ENCODE data around the gene RASGRP2.

Gene RASGRP2

DNA sequence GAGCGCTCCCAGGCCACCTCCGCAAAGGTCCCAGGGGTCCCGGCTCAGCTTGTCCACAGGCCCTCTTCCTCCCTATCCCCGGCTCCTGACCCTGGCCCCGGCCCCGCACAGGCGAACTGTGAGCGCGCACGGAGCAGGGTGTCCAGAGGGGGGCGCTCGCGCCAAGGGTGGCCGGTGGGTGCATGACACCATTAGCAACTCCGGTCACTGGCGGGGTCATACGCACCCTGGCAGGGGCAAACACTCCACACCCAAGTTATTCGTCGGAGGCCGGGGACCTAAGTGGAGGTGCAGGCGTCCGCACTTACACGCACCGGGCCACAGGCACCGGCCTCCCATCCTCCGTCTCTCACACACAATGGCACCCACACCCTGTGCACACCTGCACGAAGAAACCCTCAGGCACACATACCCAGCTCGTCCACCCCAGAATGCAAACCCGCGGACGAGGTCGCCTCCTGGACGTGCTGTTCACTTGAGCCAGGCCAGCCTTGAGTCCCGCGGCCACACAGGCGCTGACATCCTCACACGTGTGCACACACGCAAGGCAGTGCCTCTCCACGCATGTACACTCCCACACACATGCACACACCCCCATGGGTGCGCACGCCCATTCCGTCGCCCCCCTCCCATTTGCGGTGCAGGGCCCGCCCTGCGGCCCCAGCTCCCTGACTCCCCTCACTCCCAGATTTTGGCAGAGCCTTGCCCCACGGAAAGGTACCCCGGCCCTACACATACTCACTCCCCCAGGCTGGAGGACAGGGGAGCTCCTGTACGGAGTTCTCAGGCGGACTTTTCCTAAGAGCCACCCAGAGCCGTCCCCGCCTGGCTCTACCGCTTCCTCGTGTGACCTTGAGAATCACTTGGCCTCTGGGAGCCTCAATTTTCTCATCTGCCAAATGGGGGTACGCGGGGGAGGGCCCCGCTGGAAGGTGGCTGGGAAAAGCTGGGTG lies at the start of gene RASGRP2:
TSS of gene RASGRP2 (minus strand) at position 552 of the 953 bp plus-strand sequence. CDS start 1,276 bp downstream, outside the sequence.
- DNase-seq: peak; percentile 76

- DNase-seq: no peak
Observed at GRCh38 chr11:64792482-64792881, 48.5 kb upstream of the RASGRP2 start.

DNA sequence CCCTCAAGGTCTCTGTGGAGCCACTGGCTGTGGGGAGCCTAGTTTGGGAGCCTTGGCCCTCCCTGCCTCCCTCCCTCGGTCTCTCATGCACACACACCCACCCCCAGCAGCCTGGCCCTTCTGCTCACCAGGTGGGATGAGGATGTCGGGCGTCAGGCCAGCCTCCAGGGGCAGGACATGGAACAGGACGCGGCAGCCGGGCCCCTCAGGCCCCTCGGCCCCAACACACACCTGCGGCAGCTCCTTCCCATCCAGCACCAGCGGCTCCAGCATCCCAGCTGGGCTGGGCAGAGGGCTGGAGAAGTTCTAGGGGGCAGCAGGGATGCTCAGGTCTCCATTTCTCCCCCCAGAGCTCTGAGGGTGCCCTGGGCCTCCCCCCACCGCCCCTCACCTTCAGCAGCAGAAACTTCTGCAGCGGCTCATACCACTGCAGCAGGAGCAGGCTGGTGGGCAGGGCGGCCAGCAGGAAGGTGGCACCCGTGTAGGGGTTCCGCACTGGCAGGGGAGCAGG lies 47.9 kb upstream of the RASGRP2 start:
- DNase-seq: no peak

- no peak for DNase-seq
Observed at GRCh38 chr11:64790205-64791095, 46.5 kb upstream of the RASGRP2 start.

GRCh38 chr11:64789331-64790204 lies 45.6 kb upstream of the RASGRP2 start:
- no peak for DNase-seq

- DNase-seq: no peak
Observed at GRCh38 chr11:64788321-64789215, 44.6 kb upstream of the RASGRP2 start.

DNA sequence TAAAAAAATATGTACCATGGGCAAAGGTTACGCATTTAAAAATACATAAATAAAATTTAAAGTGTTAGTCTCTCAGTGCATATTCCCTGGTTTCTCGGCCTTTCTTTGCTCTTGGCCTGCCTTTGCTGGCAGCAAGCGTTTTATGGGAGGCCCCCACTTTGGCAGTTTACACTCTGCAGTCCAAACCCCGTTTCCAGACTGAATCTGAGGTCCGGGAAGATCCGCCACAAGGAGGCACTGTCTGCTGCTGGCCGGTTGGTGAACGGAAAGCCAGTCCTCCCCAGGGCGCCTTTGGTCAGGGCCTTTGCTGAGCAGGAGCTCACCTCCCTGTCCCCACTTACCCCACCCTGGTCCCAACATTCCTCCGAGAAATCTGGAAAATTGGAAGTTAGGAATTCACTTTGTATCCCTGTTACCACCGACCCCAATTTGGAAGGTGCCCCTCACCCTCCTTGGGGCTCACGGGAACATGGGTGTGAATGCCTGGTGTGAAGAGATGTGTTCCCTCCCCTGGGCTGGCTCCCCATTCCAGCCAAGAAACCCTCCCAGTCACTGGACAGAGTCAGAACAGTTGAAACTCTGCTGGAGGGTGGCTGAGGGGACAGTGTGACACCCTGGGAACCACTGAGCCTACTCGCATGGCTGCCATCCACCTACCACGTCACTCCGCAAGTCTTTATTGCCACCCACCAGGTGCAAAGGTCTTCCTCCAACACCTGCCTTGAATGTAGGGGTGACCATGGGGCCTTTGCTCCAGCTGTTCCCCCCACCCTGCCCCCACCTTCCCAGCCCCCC lies 43.8 kb upstream of the RASGRP2 start:
- DNase-seq: no peak

DNA sequence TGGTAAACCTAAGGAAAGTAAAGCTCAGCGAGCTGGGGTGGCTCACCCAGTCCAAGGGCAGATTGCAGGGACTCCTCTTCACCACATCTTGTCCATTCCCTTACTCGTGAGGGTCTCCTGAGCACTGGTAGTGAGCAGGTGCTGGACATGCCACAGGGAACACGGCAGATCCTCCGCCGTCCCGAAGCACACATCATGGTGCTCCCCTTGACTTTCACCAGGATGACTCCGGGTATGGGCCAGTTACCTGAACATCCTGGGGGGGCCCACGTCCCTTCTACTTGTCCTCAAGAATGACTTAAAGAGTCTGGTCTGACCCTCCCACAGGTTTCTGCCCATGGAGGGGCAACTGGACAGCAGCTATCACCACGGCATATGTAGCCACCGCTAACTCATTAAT lies 42.4 kb upstream of the RASGRP2 start:
- no peak for DNase-seq

DNA sequence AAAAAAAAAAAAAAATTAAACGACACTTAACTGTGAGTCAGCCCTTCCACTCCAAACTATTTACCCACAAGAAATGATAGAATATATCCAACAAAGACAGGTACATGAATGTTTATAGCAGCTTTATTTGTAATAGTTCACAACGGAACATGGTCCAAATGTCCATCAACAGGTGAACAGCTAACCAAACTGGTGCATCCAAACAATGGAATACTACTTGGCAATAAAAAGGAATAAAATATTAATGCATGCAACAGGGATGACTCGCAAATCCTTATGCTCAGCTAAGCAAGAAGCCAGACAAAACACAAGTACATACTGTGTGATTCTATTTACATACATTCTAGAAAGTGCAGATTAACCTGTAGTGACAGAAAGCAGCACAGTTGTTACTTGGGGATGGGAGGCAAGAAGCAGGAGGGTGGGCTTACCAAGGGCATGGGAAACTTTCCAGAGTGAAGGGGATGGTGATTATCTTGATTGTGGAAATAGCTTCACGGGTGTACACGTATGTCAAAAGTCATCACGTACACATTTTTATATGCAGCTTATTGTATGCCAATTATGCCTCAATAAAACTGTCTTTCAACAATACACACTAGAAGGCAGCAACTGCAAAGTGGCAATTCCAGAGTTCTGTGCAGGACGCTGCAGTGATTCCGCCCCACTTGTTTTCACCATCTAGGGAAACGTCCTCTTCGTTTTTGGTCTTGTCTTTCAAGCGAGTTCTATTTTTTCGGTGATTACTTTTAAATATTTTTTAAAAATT lies 41.1 kb upstream of the RASGRP2 start:
- no peak for DNase-seq

DNA sequence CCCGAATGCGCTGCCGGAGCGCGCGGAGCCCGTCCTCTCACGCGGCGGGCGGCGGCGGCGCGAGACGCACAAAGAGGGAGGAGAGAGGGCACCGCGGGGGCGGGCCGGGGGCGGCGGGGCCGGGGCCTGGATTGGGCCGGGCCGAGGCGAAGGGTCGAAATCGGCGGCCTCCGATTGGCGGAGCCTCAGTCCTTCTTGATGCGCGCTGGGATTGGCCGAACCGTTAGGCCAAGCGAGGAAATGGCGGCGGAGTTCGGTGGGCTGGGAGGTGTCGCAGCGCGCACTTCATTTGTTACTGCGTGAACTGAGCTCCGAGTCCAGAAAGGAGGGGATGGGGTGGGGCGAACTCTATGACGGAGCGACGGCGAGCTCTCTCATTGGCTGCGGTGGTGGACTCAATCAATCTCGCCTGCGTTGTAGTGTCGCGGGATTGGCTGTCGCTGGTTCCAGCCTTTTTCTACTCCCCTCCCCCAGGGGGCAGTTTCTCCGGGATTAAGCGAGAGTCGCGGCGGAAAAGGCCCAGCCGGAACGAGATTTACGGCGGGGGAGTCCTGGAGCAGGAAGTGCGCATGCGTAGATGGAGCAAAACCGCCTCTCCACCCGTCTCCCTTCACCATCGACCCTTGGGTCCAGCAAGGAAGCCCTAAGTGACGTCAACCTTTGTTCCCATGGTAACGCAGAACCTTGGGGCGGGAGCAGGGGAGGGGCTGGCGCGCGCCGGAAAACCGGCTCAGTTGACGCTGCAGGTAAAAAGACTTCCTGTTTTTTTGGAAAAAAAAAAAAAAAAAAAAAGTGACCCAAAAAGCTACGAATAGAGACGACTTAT lies 34.7 kb upstream of the RASGRP2 start, which contains the start of gene SF1:
TSS of gene SF1 (minus strand) at position 70 of the 826 bp plus-strand sequence. CDS start 150 bp downstream, outside the sequence.
- DNase-seq: peak; percentile 97

DNA sequence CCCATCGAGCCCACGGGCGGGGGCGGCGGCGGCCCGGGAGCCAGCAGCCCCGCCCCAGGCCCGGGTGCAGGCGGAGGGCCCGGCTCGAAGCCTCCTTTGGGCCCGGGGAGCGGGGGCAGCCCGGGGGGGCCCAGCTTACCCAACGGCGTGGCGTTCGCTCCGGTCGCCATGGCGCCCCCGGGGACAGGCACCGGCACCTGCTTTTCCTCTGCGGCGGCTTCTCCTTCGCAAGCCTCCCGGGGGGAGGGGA lies 34.2 kb upstream of the RASGRP2 start:
- DNase-seq: no peak

- peak; percentile 65 for DNase-seq
Observed at GRCh38 chr11:64777449-64778222, 33.7 kb upstream of the RASGRP2 start.

GRCh38 chr11:64776875-64777274 lies 32.9 kb upstream of the RASGRP2 start:
- DNase-seq: no peak

- no peak for DNase-seq
Observed at GRCh38 chr11:64776425-64776824, 32.5 kb upstream of the RASGRP2 start.

DNA sequence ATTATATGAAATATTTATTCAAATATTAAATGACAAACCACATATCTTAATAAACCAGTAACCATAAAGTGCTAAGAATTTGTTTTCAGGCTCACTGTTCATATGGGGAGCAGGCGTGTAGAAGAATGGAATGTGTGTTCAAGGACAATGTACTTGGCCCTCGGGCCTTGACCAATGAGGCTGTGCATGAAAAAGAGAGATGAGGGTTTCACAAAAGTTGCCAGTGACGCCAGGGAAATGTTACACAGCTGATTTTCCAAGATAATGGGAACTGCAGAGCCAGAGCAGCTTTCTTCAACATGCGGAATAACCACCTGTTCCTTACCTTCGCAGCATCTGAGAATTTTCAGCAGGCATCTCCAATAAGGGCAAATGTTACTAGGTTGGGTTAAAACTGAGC lies 30.2 kb upstream of the RASGRP2 start:
- no peak for DNase-seq

- DNase-seq: no peak
Observed at GRCh38 chr11:64772303-64773018, 28.5 kb upstream of the RASGRP2 start.

DNA sequence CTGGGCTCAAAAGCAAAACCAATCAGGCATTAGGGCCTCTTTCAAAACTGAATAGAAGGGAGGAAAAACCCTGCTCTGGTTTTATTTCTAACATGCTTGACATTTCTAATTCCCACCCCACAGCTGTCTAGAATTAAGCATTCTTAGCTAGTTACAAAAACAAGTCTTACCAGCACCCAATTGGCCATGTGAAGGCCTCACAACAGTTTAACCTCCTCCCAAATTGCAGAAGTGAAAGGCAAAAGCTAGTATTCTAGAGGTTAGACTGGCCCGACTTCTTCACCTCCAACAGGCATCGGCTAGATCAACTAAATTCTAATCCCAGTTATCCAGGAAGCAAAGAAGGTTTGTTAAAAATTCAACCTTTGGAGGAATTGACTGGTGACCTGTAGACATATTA lies 27.9 kb upstream of the RASGRP2 start:
- no peak for DNase-seq
